ENCODE results near the gene PTPRH. TPM values are rescaled to one million over a fixed set of nuclear protein-coding genes. Genes with fewer than 3 reads are reported as not detected.

The PTPRH gene
- total RNA-seq, 1 experiment from 2014 or later, result 15.9 TPM

DNA sequence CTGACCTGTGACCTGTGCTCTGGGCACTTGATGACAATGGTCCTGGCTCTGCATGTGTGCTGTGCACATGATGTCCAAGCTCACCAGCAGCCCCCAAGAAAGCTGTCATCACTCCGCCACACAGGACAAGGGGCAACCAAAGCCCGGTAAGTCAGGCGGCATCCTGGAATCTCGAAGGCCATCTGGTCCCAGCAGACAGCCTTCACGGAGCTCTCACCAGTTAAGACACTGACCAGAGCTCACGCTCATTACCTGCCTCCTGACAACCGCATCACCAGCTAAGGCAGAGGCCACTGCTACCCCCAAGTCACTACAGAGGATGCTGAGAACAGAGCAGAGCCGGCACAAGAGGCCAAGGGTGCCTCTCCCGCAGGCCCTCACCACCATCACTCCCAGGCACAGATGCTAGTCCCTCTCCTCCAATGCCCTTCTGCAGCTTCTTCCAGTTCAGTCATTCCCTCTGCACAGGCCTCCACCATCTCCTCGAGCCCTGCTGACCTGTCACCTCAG, 38.9 kb upstream of the PTPRH start:
- no peaks in the 10 kb centered on the region for H3K27me3 ChIP-seq (ENCODE audit: insufficient read depth, low read length)
- CTCF ChIA-PET, result no interaction called here
- no peak overlapping the region; the same call in 1 of the 2 replicates for H3K27ac ChIP-seq (ENCODE audit: low read depth, low read length)
- no peak overlapping the region for H3K4me3 ChIP-seq (replicated peaks in 1 of 2; ENCODE audit: low read depth in 1 of 2, low read length in 2 of 2)
- H3K4me1 ChIP-seq (ENCODE audit: control insufficient read depth in 1 of 2, insufficient read depth in 2 of 2, low read length in 2 of 2), result no peaks in the 10 kb centered on the region
- no TSS peak for BruUV-seq (replicated peaks)
- POLR2A ChIA-PET, result interaction anchor here (1.9 kb wide), 1 partner anchor 11 kb away, joined by 4 read pairs; the partner anchor contains the start of gene PPP6R1
- TF ChIP-seq ZFX (IDR thresholded peaks at IDR 0.05) (no peak), EZH2 (IDR thresholded peaks at IDR 0.05) (no peak), MAX (IDR thresholded peaks at IDR 0.05) (no peak), CEBPB (IDR thresholded peaks at IDR 0.05; ENCODE audit: low read depth) (no peak), JUND (IDR thresholded peaks at IDR 0.05) (no peak)
- no peaks in the 10 kb centered on the region for H3K9me2 ChIP-seq (ENCODE audit: insufficient read depth)
- H3K9ac ChIP-seq (ENCODE audit: low read length), result no peak overlapping the region
- no peak for DNase-seq (ENCODE audit: low read depth, low spot score)
- no peak overlapping the region for H3K4me2 ChIP-seq (ENCODE audit: low read length)
- RAD21 ChIA-PET (ENCODE audit: low non-redundant PET in 1 of 2, low total read pairs in 2 of 2, uncharacterized antibody in 2 of 2, unreplicated experiment in 2 of 2), result no interaction called here
- no peaks in the 10 kb centered on the region for H3K9me3 ChIP-seq (ENCODE audit: control insufficient read depth in 1 of 2, insufficient read depth in 1 of 2, low read depth in 1 of 2, low read length in 2 of 2)
- intact Hi-C loops (cut with micrococcal nuclease), result no loop called here
- peaks cover 72% of the 10 kb centered on the region for H3K79me2 ChIP-seq (ENCODE audit: insufficient read depth, low read length)
- H3K36me3 ChIP-seq (ENCODE audit: control insufficient read depth in 1 of 2, insufficient read depth in 2 of 2, low read length in 2 of 2), result peaks cover 15 to 24% of the 10 kb centered on the region in 2 experiments; a peak in 3 of 4 replicates
- no peaks in the 10 kb centered on the region for H4K20me1 ChIP-seq (ENCODE audit: insufficient read depth)
- H2AFZ ChIP-seq (ENCODE audit: low read depth, low read length, poor library complexity, severe bottlenecking), result no peak overlapping the region
- no peak for ATAC-seq

DNA sequence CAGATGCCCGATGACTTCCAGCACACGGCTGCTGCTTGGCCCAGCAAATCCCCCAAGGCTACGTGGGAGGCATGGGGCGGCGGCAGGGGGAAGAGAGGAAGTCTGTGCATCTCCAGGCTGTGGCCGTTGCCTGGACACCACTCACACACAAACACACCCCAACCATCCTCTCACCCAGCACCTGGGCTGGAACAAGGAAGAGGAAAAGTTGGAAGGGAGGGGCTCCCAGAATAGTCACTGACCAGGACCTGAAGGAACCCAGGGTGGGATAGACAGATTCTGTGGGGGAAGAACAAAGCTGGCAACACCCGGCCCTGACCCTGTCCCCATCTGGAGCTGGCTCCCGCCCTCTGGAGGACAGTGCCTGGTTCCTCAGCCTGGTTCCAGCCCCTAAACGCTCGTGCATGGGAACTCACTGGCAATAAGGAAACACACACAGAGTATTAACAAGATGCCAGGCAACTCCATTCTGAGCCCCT, 38.4 kb upstream of the PTPRH start:
- Histone ChIP-seq H3K9me2 (ENCODE audit: insufficient read depth) (no peaks in the 10 kb centered on the region), H3K36me3 (ENCODE audit: control insufficient read depth in 1 of 2, insufficient read depth in 2 of 2, low read length in 2 of 2) (peaks cover 16 to 25% of the 10 kb centered on the region in 2 experiments), H3K4me2 (ENCODE audit: low read length) (no peak overlapping the region), H2AFZ (ENCODE audit: low read depth, low read length, poor library complexity, severe bottlenecking) (no peak overlapping the region), H3K27ac (ENCODE audit: low read depth, low read length) (no peak overlapping the region; the same call in 1 of the 2 replicates), H3K9ac (ENCODE audit: low read length) (no peak overlapping the region), H3K4me1 (ENCODE audit: control insufficient read depth in 1 of 2, insufficient read depth in 2 of 2, low read length in 2 of 2) (no peaks in the 10 kb centered on the region), H3K9me3 (ENCODE audit: control insufficient read depth in 1 of 2, insufficient read depth in 1 of 2, low read depth in 1 of 2, low read length in 2 of 2) (no peaks in the 10 kb centered on the region), H4K20me1 (ENCODE audit: insufficient read depth) (no peaks in the 10 kb centered on the region), H3K27me3 (ENCODE audit: insufficient read depth, low read length) (no peaks in the 10 kb centered on the region), H3K79me2 (ENCODE audit: insufficient read depth, low read length) (peaks cover 69% of the 10 kb centered on the region), H3K4me3 (replicated peaks in 1 of 2; ENCODE audit: low read depth in 1 of 2, low read length in 2 of 2) (no peak overlapping the region)
- ChIA-PET RAD21 (ENCODE audit: low non-redundant PET in 1 of 2, low total read pairs in 2 of 2, uncharacterized antibody in 2 of 2, unreplicated experiment in 2 of 2) (no interaction called here), POLR2A (no interaction called here), CTCF (no interaction called here)
- intact Hi-C loops (cut with micrococcal nuclease), result no loop called here
- ATAC-seq, result no peak
- DNase-seq (ENCODE audit: low read depth, low spot score), result no peak
- TF ChIP-seq EGR1 (IDR thresholded peaks at IDR 0.05; ENCODE audit: low read depth), result no peak
- TF ChIP-seq RAD21 (IDR thresholded peaks at IDR 0.05; ENCODE audit: low read depth), result no peak
- no peak for TF ChIP-seq MAX (IDR thresholded peaks at IDR 0.05)
- TF ChIP-seq EZH2phosphoT487 (IDR thresholded peaks at IDR 0.05; ENCODE audit: borderline replicate concordance), result no peak
- no peak for TF ChIP-seq SP1 (IDR thresholded peaks at IDR 0.05; ENCODE audit: low read depth)
- TF ChIP-seq CBX3 (IDR thresholded peaks at IDR 0.05; ENCODE audit: low read depth), result no peak
- TF ChIP-seq REST (IDR thresholded peaks at IDR 0.05; ENCODE audit: low read depth), result no peak
- no peak for TF ChIP-seq ZNF274 (IDR thresholded peaks at IDR 0.05; ENCODE audit: low read depth, low read length)
- TF ChIP-seq TCF7L2 (IDR thresholded peaks at IDR 0.05; ENCODE audit: borderline replicate concordance, extremely low read depth, insufficient read depth, insufficient read length), result no peak
- TF ChIP-seq SRF (IDR thresholded peaks at IDR 0.05; ENCODE audit: low read depth), result no peak
- no peak for TF ChIP-seq FOSL1 (IDR thresholded peaks at IDR 0.05; ENCODE audit: low read depth)
- BruUV-seq (replicated peaks), result no TSS peak
